ENCODE data around the gene ZNF621.
A peak's percentile ranks its signal among the peaks of the same experiment; 100 is the strongest.

Gene ZNF621

GRCh38 chr3:40583691-40584090 lies 58.9 kb downstream of the ZNF621 start:
- H3K4me3 ChIP-seq (replicated peaks; ENCODE audit: low read depth, low read length) = no peak overlapping the region
- TF ChIP-seq, protein P1, sequence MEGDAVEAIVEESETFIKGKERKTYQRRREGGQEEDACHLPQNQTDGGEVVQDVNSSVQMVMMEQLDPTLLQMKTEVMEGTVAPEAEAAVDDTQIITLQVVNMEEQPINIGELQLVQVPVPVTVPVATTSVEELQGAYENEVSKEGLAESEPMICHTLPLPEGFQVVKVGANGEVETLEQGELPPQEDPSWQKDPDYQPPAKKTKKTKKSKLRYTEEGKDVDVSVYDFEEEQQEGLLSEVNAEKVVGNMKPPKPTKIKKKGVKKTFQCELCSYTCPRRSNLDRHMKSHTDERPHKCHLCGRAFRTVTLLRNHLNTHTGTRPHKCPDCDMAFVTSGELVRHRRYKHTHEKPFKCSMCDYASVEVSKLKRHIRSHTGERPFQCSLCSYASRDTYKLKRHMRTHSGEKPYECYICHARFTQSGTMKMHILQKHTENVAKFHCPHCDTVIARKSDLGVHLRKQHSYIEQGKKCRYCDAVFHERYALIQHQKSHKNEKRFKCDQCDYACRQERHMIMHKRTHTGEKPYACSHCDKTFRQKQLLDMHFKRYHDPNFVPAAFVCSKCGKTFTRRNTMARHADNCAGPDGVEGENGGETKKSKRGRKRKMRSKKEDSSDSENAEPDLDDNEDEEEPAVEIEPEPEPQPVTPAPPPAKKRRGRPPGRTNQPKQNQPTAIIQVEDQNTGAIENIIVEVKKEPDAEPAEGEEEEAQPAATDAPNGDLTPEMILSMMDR (IDR thresholded peaks at IDR 0.05; ENCODE audit: low read length, missing control alignments) = no peak
- no peak for DNase-seq (ENCODE audit: low read depth)

DNA sequence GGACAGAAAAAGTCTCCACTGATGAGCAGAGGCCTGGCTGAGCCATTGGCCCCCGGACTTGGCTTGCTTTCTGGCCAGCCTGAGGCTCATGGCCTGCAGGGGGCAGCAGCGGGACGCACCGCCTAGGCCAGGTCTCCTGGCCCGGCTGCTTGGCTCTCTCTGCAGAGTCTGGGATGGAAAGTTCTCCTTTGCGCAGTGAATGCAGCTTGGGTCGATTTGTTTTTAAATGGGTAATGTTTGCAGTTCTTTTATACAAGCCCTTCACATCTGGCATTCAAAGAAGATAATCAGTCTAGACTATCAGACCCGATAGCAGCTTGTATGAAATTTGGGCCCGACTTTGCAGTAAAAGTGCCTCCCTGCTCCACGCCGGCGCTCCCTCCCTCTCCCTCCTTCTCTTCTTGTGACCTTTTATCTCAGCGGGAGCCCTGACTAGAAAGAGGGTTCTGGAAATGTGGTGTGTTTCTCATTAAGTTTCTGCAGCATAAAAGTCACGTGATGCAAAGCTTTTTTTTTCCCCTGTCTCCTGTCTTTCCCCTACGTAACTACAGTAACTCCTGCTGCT lies 59.9 kb downstream of the ZNF621 start:
- TF ChIP-seq, protein P1 (IDR thresholded peaks at IDR 0.05; ENCODE audit: low read length, missing control alignments) = peak; percentile 98
- H3K4me3 ChIP-seq (replicated peaks; ENCODE audit: low read depth, low read length) = no peak overlapping the region

GRCh38 chr3:40585381-40586016 lies 60.7 kb downstream of the ZNF621 start:
- TF ChIP-seq, protein P1 (IDR thresholded peaks at IDR 0.05; ENCODE audit: low read length, missing control alignments) = no peak
- H3K4me3 ChIP-seq (replicated peaks; ENCODE audit: low read depth, low read length) = no peak overlapping the region
- DNase-seq (ENCODE audit: low read depth) = no peak

More for the DNA sequence above, 59.9 kb downstream of the ZNF621 start:
- peak; percentile 85 for DNase-seq (ENCODE audit: low read depth)

GRCh38 chr3:40586901-40587300 lies 62.1 kb downstream of the ZNF621 start:
- DNase-seq (ENCODE audit: low read depth) = no peak
- TF ChIP-seq, protein P1 (IDR thresholded peaks at IDR 0.05; ENCODE audit: low read length, missing control alignments) = no peak
- no peak overlapping the region for H3K4me3 ChIP-seq (replicated peaks; ENCODE audit: low read depth, low read length)

DNA sequence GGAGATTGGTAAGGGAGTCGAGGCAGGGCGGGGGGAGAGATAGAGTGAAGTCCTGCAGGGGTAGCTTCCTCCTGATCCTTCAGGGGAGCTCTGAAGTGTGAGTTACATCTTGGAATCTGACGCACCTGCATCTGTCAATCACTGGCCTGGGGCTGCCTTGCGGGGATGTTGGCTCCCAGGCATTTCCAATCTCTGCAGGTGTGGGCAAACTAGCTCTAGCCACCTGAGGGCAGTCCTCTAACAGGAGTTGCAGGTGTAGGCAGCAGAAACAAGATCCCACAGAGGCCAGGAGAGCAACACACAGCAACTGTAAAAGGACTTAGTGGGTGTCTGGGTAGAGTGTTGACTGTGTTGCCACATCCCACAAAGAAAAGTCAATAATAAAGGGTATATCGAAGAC lies 63.6 kb downstream of the ZNF621 start:
- TF ChIP-seq, protein P1 (IDR thresholded peaks at IDR 0.05; ENCODE audit: low read length, missing control alignments) = no peak

More for the DNA sequence above, 63.6 kb downstream of the ZNF621 start:
- no peak overlapping the region for H3K4me3 ChIP-seq (replicated peaks; ENCODE audit: low read depth, low read length)
- DNase-seq (ENCODE audit: low read depth) = no peak

All from fibroblast of pulmonary artery (primary cell).